Measurements from ENCODE around the gene BOK. TPM values are rescaled to one million over a fixed set of nuclear protein-coding genes. Genes with fewer than 3 reads are reported as not detected.

BOK gene
- total and polyA plus RNA-seq, 10 of the 15 experiments (the other 5 are each of a cell fraction or from before 2014, with no cell fraction given) = 0.04 to 0.15 (median 0.12) TPM; not detected in 7

- BruUV-seq (replicated peaks) = no TSS peak
- RAD21 ChIA-PET (ENCODE audit: unreplicated experiment) = no interaction called here
- in situ Hi-C loops (cut with MboI) (no loop called here), intact Hi-C loops (cut with micrococcal nuclease; ENCODE audit: unreplicated experiment) (no loop called here)
- Histone ChIP-seq H4K20me1 (ENCODE audit: control insufficient read depth, insufficient read depth) (no peaks in the 10 kb centered on the region), H3K36me3 (ENCODE audit: control insufficient read depth in 2 of 2, insufficient read depth in 2 of 2, low read length in 1 of 2) (no peaks in the 10 kb centered on the region), H3K4me1 (ENCODE audit: control insufficient read depth, insufficient read depth, low read length) (no peaks in the 10 kb centered on the region), H3K4me2 (ENCODE audit: control insufficient read depth, insufficient read depth) (no peak overlapping the region), H3K9ac (ENCODE audit: control insufficient read depth, insufficient read depth, low read length) (no peak overlapping the region), H3K79me2 (ENCODE audit: control insufficient read depth, insufficient read depth, low read length) (no peaks in the 10 kb centered on the region), H3K27me3 (replicated peaks in 1 of 2; ENCODE audit: control insufficient read depth in 2 of 2, insufficient read depth in 2 of 2, low read length in 1 of 2) (no peaks in the 10 kb centered on the region), H3K27ac (ENCODE audit: control insufficient read depth, insufficient read depth) (no peak overlapping the region), H2AFZ (ENCODE audit: control insufficient read depth, low read depth, low read length) (no peak overlapping the region), H3K4me3 (no peak overlapping the region), H3K9me3 (replicated peaks; ENCODE audit: control insufficient read depth, insufficient read depth, low read length) (no peaks in the 10 kb centered on the region)
- ATAC-seq (no peak), DNase-seq (ENCODE audit: low read depth, low spot score) (no peak), FAIRE-seq (no peak)
- POLR2A ChIA-PET = no interaction called here
- TF ChIP-seq GABPA (IDR thresholded peaks at IDR 0.05; ENCODE audit: low read depth) (no peak), E2F4 (IDR thresholded peaks at IDR 0.05; ENCODE audit: low read depth, low read length) (no peak)
- SMC1A ChIA-PET (ENCODE audit: uncharacterized antibody, unreplicated experiment) = no interaction called here
- 2% methylated on average over 4 of the region's 4 CpGs for WGBS (ENCODE audit: insufficient coverage, insufficient replicate concordance, low lambda C conversion rate, missing lambda C conversion rate)
- CTCF ChIA-PET = interaction anchor here (0.6 kb wide), 1 partner anchor 545 kb away, joined by 3 read pairs; no protein-coding TSS in a partner anchor
Observed at GRCh38 chr2:241568726-241569125, 10.2 kb downstream of the BOK start.

DNA sequence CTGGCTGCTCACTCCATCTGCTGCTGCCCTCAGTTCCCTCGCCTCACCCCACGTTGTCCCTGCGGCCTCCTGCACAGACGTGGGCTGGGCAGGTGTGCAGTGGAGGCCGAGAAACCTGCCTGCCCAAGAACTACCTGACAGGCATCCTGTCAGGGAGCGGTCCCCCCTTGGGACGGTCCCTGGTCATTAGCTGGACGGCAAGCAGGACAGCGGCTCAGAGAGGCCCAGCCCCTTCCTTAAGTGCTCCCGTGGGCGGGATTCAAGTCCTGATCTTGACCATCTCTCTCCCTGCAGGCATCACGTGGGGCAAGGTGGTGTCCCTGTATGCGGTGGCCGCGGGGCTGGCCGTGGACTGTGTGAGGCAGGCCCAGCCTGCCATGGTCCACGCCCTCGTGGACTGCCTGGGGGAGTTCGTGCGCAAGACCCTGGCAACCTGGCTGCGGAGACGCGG, 11.3 kb downstream of the BOK start:
- DNase-seq (ENCODE audit: low read depth, low spot score) (no peak), ATAC-seq (no peak), FAIRE-seq (no peak)
- Histone ChIP-seq H3K4me1 (ENCODE audit: control insufficient read depth, insufficient read depth, low read length) (no peaks in the 10 kb centered on the region), H3K4me2 (ENCODE audit: control insufficient read depth, insufficient read depth) (no peak overlapping the region), H3K9ac (ENCODE audit: control insufficient read depth, insufficient read depth, low read length) (no peak overlapping the region), H3K4me3 (no peak overlapping the region), H3K27ac (ENCODE audit: control insufficient read depth, insufficient read depth) (no peak overlapping the region), H2AFZ (ENCODE audit: control insufficient read depth, low read depth, low read length) (no peak overlapping the region), H4K20me1 (ENCODE audit: control insufficient read depth, insufficient read depth) (no peaks in the 10 kb centered on the region), H3K27me3 (replicated peaks in 1 of 2; ENCODE audit: control insufficient read depth in 2 of 2, insufficient read depth in 2 of 2, low read length in 1 of 2) (no peaks in the 10 kb centered on the region), H3K36me3 (ENCODE audit: control insufficient read depth in 2 of 2, insufficient read depth in 2 of 2, low read length in 1 of 2) (no peaks in the 10 kb centered on the region), H3K79me2 (ENCODE audit: control insufficient read depth, insufficient read depth, low read length) (no peaks in the 10 kb centered on the region), H3K9me3 (replicated peaks; ENCODE audit: control insufficient read depth, insufficient read depth, low read length) (no peaks in the 10 kb centered on the region)
- no TSS peak for BruUV-seq (replicated peaks)
- SMC1A ChIA-PET (ENCODE audit: uncharacterized antibody, unreplicated experiment) = no interaction called here
- in situ Hi-C loops (cut with MboI) = no loop called here
- CTCF ChIA-PET = no interaction called here
- RAD21 ChIA-PET (ENCODE audit: unreplicated experiment) = no interaction called here
- WGBS (ENCODE audit: insufficient coverage, insufficient replicate concordance, low lambda C conversion rate, missing lambda C conversion rate) = 75% methylated on average over 23 of the region's 23 CpGs
- POLR2A ChIA-PET = no interaction called here
- intact Hi-C loops (cut with micrococcal nuclease; ENCODE audit: unreplicated experiment) = no loop called here
- TF ChIP-seq RFX5 (IDR thresholded peaks at IDR 0.05; ENCODE audit: low read depth, low read length) (no peak), SUZ12 (IDR thresholded peaks at IDR 0.05; ENCODE audit: unreplicated experiment) (no peak), TAF1 (IDR thresholded peaks at IDR 0.05; ENCODE audit: borderline replicate concordance, low read depth, low read length) (no peak), ZNF384 (IDR thresholded peaks at IDR 0.05; ENCODE audit: borderline replicate concordance, low read depth, low read length) (no peak), BCL11A (IDR thresholded peaks at IDR 0.05; ENCODE audit: low read depth, low read length) (no peak), TCF3 (IDR thresholded peaks at IDR 0.05; ENCODE audit: borderline replicate concordance, insufficient read depth, low read depth, low read length) (no peak), MTA3 (IDR thresholded peaks at IDR 0.05; ENCODE audit: borderline replicate concordance, low read length) (no peak)
- TF ChIP-seq, protein P1, sequence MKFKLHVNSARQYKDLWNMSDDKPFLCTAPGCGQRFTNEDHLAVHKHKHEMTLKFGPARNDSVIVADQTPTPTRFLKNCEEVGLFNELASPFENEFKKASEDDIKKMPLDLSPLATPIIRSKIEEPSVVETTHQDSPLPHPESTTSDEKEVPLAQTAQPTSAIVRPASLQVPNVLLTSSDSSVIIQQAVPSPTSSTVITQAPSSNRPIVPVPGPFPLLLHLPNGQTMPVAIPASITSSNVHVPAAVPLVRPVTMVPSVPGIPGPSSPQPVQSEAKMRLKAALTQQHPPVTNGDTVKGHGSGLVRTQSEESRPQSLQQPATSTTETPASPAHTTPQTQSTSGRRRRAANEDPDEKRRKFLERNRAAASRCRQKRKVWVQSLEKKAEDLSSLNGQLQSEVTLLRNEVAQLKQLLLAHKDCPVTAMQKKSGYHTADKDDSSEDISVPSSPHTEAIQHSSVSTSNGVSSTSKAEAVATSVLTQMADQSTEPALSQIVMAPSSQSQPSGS (IDR thresholded peaks at IDR 0.05; ENCODE audit: low read length) = no peak
- TF ChIP-seq, protein P2, sequence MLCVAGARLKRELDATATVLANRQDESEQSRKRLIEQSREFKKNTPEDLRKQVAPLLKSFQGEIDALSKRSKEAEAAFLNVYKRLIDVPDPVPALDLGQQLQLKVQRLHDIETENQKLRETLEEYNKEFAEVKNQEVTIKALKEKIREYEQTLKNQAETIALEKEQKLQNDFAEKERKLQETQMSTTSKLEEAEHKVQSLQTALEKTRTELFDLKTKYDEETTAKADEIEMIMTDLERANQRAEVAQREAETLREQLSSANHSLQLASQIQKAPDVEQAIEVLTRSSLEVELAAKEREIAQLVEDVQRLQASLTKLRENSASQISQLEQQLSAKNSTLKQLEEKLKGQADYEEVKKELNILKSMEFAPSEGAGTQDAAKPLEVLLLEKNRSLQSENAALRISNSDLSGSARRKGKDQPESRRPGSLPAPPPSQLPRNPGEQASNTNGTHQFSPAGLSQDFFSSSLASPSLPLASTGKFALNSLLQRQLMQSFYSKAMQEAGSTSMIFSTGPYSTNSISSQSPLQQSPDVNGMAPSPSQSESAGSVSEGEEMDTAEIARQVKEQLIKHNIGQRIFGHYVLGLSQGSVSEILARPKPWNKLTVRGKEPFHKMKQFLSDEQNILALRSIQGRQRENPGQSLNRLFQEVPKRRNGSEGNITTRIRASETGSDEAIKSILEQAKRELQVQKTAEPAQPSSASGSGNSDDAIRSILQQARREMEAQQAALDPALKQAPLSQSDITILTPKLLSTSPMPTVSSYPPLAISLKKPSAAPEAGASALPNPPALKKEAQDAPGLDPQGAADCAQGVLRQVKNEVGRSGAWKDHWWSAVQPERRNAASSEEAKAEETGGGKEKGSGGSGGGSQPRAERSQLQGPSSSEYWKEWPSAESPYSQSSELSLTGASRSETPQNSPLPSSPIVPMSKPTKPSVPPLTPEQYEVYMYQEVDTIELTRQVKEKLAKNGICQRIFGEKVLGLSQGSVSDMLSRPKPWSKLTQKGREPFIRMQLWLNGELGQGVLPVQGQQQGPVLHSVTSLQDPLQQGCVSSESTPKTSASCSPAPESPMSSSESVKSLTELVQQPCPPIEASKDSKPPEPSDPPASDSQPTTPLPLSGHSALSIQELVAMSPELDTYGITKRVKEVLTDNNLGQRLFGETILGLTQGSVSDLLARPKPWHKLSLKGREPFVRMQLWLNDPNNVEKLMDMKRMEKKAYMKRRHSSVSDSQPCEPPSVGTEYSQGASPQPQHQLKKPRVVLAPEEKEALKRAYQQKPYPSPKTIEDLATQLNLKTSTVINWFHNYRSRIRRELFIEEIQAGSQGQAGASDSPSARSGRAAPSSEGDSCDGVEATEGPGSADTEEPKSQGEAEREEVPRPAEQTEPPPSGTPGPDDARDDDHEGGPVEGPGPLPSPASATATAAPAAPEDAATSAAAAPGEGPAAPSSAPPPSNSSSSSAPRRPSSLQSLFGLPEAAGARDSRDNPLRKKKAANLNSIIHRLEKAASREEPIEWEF (IDR thresholded peaks at IDR 0.05; ENCODE audit: insufficient replicate concordance, low read depth, low read length) = no peak

Measured in GM12878 (cell line).